K562 (cell line): ENCODE measurements around the gene TMEM87B. TPM values are rescaled to one million over a fixed set of nuclear protein-coding genes. Genes with fewer than 3 reads are reported as not detected.

Experiments
- ATF1 ChIP-seq, 2 experiments: fragments of 450-650 bp in 1 of 2; IDR thresholded peaks; 2 replicates each; pipeline ENCODE4 v1.6.1; 2016; ENCODE audit warnings: missing compliant biosample characterization in 1 of 2, missing genetic modification characterization in 1 of 2
- ELF2 ChIP-seq: fragments of 250-450 bp; sonication (Bioruptor Pico); IDR thresholded peaks from 2 replicates; pipeline ENCODE4 v1.5.0; 2021; ENCODE audit warnings: mild to moderate bottlenecking
- KAT7 ChIP-seq: sonication (generic); formaldehyde crosslinking; IDR thresholded peaks from 2 replicates; pipeline ENCODE4 v1.8.0; 2022; ENCODE audit warnings: missing genetic modification reagents, mild to moderate bottlenecking, borderline replicate concordance
- KDM5B ChIP-seq: fragments of 200-600 bp; sonication (generic); IDR thresholded peaks from 2 replicates; pipeline ENCODE4 v1.6.1; 2012; ENCODE audit warnings: low read depth, mild to moderate bottlenecking, moderate library complexity, low read length, control low read depth, inconsistent platforms; ENCODE audit not compliant: insufficient replicate concordance
- LEF1 ChIP-seq: fragments of 450-650 bp; IDR thresholded peaks from 2 replicates; pipeline ENCODE4 v1.6.1; 2016; ENCODE audit warnings: mild to moderate bottlenecking
- NCOA1 ChIP-seq: fragments of 450-650 bp; IDR thresholded peaks from 2 replicates; pipeline ENCODE4 v1.6.1; 2016; ENCODE audit warnings: low read depth
- OTX1 ChIP-seq: fragments of 450-650 bp; formaldehyde crosslinking; IDR thresholded peaks from 2 replicates; pipeline ENCODE4 v1.4.0; 2022; ENCODE audit warnings: mild to moderate bottlenecking
- PHF8 ChIP-seq: fragments of 200-600 bp; sonication (generic); IDR thresholded peaks from 2 replicates; pipeline ENCODE4 v1.6.1; 2012; ENCODE audit warnings: mixed run types, mild to moderate bottlenecking, inconsistent platforms, low read length, moderate library complexity, borderline replicate concordance
- POLR2B ChIP-seq: fragments of 450-650 bp; IDR thresholded peaks from 2 replicates; pipeline ENCODE4 v1.6.1; 2018; ENCODE audit warnings: low read depth; ENCODE audit not compliant: partially characterized antibody
- YY1 ChIP-seq, 3 experiments: IDR thresholded peaks; 2 replicates each; pipeline ENCODE4 v1.6.1; 2011; ENCODE audit warnings: low read length in 2 of 3, mild to moderate bottlenecking in 2 of 3, moderate library complexity in 2 of 3, borderline replicate concordance in 1 of 3, control low read depth in 1 of 3, low read depth in 1 of 3; ENCODE audit not compliant: insufficient read depth in 3 of 3, insufficient replicate concordance in 2 of 3, control insufficient read depth in 1 of 3, insufficient read length in 1 of 3; ENCODE audit errors: extremely low read depth in 1 of 3
- ZBTB17 ChIP-seq: fragments of 450-650 bp; formaldehyde crosslinking; IDR thresholded peaks from 2 replicates; pipeline ENCODE4 v1.4.0; 2020; ENCODE audit warnings: mild to moderate bottlenecking
- ZNF12 ChIP-seq: sonication (generic); formaldehyde crosslinking; IDR thresholded peaks from 2 replicates; pipeline ENCODE4 v1.4.0; 2020; ENCODE audit warnings: mild to moderate bottlenecking, missing genetic modification reagents
- ZNF316 ChIP-seq: fragments of 450-650 bp; IDR thresholded peaks from 2 replicates; pipeline ENCODE4 v1.6.1; 2016
- ZNF584 ChIP-seq: fragments of 200-800 bp; sonication (Bioruptor generic); IDR thresholded peaks from 2 replicates; pipeline ENCODE4 v1.6.1; 2016; ENCODE audit warnings: low read depth, mild to moderate bottlenecking, missing genetic modification characterization, missing compliant biosample characterization
- ZSCAN32 ChIP-seq: fragments of 450-650 bp; formaldehyde crosslinking; IDR thresholded peaks from 2 replicates; pipeline ENCODE4 v1.4.0; 2020; ENCODE audit warnings: mild to moderate bottlenecking, moderate library complexity
- polyA plus RNA-seq, 8 experiments: library from polyadenylated mRNA; depleted of rRNA in 4 of 8; stranded (reverse) in 5 of 8; unstranded in 3 of 8; fragments of >200 nt; fragmentation: Nextera tagmentation in 2 of 8; fragmentation: Illumina TruSeq in 1 of 8; extraction: Ambion mirVana in 2 of 8; extraction: Trizol in 1 of 8; gene quantifications; 2 replicates each; pipeline versions ENCODE4 v1.2.1 to v1.2.3, GENCODE V29; 2011 to 2014; ENCODE audit warnings: inconsistent platforms in 1 of 8, missing spikeins in 1 of 8
- total RNA-seq, 7 experiments: library from RNA; depleted of rRNA in 6 of 7; stranded (reverse); fragments of >200 nt in 6 of 7; fragmentation: Illumina TruSeq in 2 of 7; extraction: Trizol in 2 of 7; gene quantifications; 2 replicates each; pipeline versions ENCODE4 v1.2.1 to v1.2.3, GENCODE V29; 2011 to 2021; ENCODE audit warnings: low replicate concordance in 1 of 7
- TF ChIP-seq, protein P1 (sequence below): fragments of 450-650 bp; IDR thresholded peaks from 2 replicates; pipeline ENCODE4 v1.6.1; 2016; ENCODE audit warnings: mild to moderate bottlenecking, moderate library complexity

The TMEM87B gene
- total and polyA plus RNA-seq, 9 of the 15 experiments (the other 6 are each of a cell fraction or from before 2014, with no cell fraction given), result 3.7 to 17.1 (median 11.0) TPM

DNA sequence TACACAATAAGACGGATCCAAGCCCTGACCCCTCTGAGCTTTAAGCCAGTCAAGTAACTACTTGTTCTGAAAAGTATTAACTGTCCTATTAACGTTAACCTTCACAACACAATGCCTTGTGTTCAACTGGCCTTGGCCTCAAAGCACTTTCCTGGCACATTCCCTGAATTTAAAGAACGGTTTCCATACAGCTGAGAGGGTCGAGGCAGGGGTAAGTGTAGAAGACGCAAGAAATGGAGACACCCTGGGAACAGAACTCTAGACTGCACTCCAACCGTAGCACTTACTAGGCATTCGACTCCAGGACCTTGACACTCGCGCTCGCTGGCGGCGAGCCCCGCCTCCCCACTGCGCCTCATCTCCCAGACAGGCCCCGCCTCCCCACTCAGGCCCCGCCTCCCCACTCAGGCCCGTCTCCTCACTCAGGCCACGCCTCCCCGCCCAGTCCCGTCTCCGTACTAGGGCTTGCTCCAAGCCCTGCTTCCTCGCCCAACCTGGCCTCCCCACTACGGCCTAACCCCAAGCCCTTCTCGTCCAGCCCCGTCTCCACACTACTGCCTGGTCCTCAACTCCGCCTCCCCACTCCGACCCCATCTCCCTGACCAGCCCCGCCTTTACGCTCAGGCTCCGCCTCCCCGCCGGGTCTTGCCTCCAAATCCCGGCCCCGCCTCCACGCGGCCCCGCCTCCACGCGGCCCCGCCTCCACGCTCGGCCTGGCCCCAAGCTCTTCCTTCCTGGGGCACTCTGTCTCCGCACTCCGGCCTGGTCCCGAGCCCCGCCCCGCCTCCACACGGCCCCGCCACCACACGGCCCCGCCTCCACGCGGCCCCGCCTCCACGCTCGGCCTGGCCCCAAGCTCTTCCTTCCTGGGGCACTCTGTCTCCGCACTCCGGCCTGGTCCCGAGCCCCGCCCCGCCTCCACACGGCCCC lies 887 bp upstream of the TMEM87B start (continued):
- TF ChIP-seq, protein P1, sequence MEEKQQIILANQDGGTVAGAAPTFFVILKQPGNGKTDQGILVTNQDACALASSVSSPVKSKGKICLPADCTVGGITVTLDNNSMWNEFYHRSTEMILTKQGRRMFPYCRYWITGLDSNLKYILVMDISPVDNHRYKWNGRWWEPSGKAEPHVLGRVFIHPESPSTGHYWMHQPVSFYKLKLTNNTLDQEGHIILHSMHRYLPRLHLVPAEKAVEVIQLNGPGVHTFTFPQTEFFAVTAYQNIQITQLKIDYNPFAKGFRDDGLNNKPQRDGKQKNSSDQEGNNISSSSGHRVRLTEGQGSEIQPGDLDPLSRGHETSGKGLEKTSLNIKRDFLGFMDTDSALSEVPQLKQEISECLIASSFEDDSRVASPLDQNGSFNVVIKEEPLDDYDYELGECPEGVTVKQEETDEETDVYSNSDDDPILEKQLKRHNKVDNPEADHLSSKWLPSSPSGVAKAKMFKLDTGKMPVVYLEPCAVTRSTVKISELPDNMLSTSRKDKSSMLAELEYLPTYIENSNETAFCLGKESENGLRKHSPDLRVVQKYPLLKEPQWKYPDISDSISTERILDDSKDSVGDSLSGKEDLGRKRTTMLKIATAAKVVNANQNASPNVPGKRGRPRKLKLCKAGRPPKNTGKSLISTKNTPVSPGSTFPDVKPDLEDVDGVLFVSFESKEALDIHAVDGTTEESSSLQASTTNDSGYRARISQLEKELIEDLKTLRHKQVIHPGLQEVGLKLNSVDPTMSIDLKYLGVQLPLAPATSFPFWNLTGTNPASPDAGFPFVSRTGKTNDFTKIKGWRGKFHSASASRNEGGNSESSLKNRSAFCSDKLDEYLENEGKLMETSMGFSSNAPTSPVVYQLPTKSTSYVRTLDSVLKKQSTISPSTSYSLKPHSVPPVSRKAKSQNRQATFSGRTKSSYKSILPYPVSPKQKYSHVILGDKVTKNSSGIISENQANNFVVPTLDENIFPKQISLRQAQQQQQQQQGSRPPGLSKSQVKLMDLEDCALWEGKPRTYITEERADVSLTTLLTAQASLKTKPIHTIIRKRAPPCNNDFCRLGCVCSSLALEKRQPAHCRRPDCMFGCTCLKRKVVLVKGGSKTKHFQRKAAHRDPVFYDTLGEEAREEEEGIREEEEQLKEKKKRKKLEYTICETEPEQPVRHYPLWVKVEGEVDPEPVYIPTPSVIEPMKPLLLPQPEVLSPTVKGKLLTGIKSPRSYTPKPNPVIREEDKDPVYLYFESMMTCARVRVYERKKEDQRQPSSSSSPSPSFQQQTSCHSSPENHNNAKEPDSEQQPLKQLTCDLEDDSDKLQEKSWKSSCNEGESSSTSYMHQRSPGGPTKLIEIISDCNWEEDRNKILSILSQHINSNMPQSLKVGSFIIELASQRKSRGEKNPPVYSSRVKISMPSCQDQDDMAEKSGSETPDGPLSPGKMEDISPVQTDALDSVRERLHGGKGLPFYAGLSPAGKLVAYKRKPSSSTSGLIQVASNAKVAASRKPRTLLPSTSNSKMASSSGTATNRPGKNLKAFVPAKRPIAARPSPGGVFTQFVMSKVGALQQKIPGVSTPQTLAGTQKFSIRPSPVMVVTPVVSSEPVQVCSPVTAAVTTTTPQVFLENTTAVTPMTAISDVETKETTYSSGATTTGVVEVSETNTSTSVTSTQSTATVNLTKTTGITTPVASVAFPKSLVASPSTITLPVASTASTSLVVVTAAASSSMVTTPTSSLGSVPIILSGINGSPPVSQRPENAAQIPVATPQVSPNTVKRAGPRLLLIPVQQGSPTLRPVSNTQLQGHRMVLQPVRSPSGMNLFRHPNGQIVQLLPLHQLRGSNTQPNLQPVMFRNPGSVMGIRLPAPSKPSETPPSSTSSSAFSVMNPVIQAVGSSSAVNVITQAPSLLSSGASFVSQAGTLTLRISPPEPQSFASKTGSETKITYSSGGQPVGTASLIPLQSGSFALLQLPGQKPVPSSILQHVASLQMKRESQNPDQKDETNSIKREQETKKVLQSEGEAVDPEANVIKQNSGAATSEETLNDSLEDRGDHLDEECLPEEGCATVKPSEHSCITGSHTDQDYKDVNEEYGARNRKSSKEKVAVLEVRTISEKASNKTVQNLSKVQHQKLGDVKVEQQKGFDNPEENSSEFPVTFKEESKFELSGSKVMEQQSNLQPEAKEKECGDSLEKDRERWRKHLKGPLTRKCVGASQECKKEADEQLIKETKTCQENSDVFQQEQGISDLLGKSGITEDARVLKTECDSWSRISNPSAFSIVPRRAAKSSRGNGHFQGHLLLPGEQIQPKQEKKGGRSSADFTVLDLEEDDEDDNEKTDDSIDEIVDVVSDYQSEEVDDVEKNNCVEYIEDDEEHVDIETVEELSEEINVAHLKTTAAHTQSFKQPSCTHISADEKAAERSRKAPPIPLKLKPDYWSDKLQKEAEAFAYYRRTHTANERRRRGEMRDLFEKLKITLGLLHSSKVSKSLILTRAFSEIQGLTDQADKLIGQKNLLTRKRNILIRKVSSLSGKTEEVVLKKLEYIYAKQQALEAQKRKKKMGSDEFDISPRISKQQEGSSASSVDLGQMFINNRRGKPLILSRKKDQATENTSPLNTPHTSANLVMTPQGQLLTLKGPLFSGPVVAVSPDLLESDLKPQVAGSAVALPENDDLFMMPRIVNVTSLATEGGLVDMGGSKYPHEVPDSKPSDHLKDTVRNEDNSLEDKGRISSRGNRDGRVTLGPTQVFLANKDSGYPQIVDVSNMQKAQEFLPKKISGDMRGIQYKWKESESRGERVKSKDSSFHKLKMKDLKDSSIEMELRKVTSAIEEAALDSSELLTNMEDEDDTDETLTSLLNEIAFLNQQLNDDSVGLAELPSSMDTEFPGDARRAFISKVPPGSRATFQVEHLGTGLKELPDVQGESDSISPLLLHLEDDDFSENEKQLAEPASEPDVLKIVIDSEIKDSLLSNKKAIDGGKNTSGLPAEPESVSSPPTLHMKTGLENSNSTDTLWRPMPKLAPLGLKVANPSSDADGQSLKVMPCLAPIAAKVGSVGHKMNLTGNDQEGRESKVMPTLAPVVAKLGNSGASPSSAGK, result no peak
- TF ChIP-seq ZNF316, result no peak
- no peak for TF ChIP-seq ZSCAN32 (CRISPR knock-in tag)
- TF ChIP-seq ELF2 (CRISPR knock-in tag), result no peak
- TF ChIP-seq ZNF12 (CRISPR knock-in tag), result no peak
- TF ChIP-seq OTX1, result peak; percentile 70; the same call in 1 of the 2 replicates
- TF ChIP-seq ZBTB17 (CRISPR knock-in tag), result peak; percentile 95
- peak; percentile 79 for TF ChIP-seq KDM5B
- TF ChIP-seq KAT7 (CRISPR knock-in tag), result no peak
- TF ChIP-seq PHF8, result peak; percentile 51; the same call in 1 of the 2 replicates
- TF ChIP-seq POLR2B, result peak; percentile 77
- TF ChIP-seq YY1 (IDR thresholded peaks at IDR 0.05; ENCODE audit: borderline replicate concordance in 1 of 3, control insufficient read depth in 1 of 3, extremely low read depth in 1 of 3, insufficient read depth in 3 of 3, insufficient read length in 1 of 3, insufficient replicate concordance in 2 of 3, low read depth in 1 of 3, low read length in 2 of 3), result peak in 1 of 3 experiments; percentile 62
- TF ChIP-seq ZNF584 (CRISPR knock-in tag), result no peak
- TF ChIP-seq LEF1, result no peak
- no peak for TF ChIP-seq ATF1 (CRISPR knock-in tag; IDR thresholded peaks at IDR 0.05)
- TF ChIP-seq ATF1 (tag; IDR thresholded peaks at IDR 0.05), result 0 out of 2 replicates have a peak, but pooled peaks have one; percentile 18
- no peak for TF ChIP-seq NCOA1
